Activated CD4-positive, alpha-beta T cell treated with anti-CD3 and anti-CD28 coated beads, Interleukin-2, amount 50 U/mL, for 1 hour (primary cell): Measurements from ENCODE around the gene IFT88.

Source experiments
- DNase-seq: peaks from one replicate; pipeline ENCODE4 v3.0.0-alpha.2; 2020

Gene IFT88

GRCh38 chr13:20566898-20567874 is at the start of gene IFT88:
Gene IFT88, plus strand, starts transcription at chr13:20567157. Its CDS starts 7,229 bp downstream, at chr13:20574386.
- peak; percentile 73 for DNase-seq

GRCh38 chr13:20518660-20519100 is 48.3 kb upstream of the IFT88 start:
- no peak for DNase-seq

GRCh38 chr13:20519875-20520274 is 47.1 kb upstream of the IFT88 start:
- no peak for DNase-seq

- no peak for DNase-seq
Measured at GRCh38 chr13:20521364-20522115, 45.4 kb upstream of the IFT88 start.

GRCh38 chr13:20525144-20525600 is 41.8 kb upstream of the IFT88 start:
- DNase-seq: peak; percentile 9

- DNase-seq: peak; percentile 69
Measured at GRCh38 chr13:20525601-20526544, 41.1 kb upstream of the IFT88 start, which contains the start of gene CRYL1. Gene CRYL1, minus strand, starts transcription at chr13:20525857. Its CDS starts 63 bp downstream, at chr13:20525794.

- no peak for DNase-seq
Measured at GRCh38 chr13:20526664-20527063, 40.3 kb upstream of the IFT88 start.

- DNase-seq: no peak
Measured at GRCh38 chr13:20528452-20528851, 38.5 kb upstream of the IFT88 start.

- DNase-seq: no peak
Measured at GRCh38 chr13:20534038-20534608, 32.8 kb upstream of the IFT88 start.

GRCh38 chr13:20536992-20537391 is 30.0 kb upstream of the IFT88 start:
- no peak for DNase-seq

- no peak for DNase-seq
Measured at GRCh38 chr13:20544201-20544923, 22.6 kb upstream of the IFT88 start.

GRCh38 chr13:20546556-20546955 is 20.4 kb upstream of the IFT88 start:
- no peak for DNase-seq

GRCh38 chr13:20547479-20547908 is 19.5 kb upstream of the IFT88 start:
- DNase-seq: no peak

- DNase-seq: no peak
Measured at GRCh38 chr13:20550799-20551198, 16.2 kb upstream of the IFT88 start.

- no peak for DNase-seq
Measured at GRCh38 chr13:20553311-20553710, 13.6 kb upstream of the IFT88 start.

GRCh38 chr13:20558982-20559381 is 8.0 kb upstream of the IFT88 start:
- no peak for DNase-seq

GRCh38 chr13:20559659-20560356 is 7.1 kb upstream of the IFT88 start:
- no peak for DNase-seq

- DNase-seq: no peak
Measured at GRCh38 chr13:20561741-20562140, 5.2 kb upstream of the IFT88 start.

- DNase-seq: no peak
Measured at GRCh38 chr13:20565115-20565736, 1.7 kb upstream of the IFT88 start.

GRCh38 chr13:20566468-20566897 is 474 bp upstream of the IFT88 start:
- no peak for DNase-seq
